Cardiac fibroblast (primary cell): ENCODE data around the gene CERK.

Experiments
- DNase-seq, 2 donors: peaks; one replicate each; pipeline versions ENCODE4 v3.0.0 to v3.0.0-alpha.2; 2010; ENCODE audit warnings: low read depth in 2 of 2
- H3K4me3 ChIP-seq, 2 donors: replicated peaks in 1 of 2; 1 replicate in 1 of 2; 2 replicates in 1 of 2; pipeline ENCODE4 v1.5.1; 2011; ENCODE audit warnings: low read depth in 2 of 2, low read length in 2 of 2, mild to moderate bottlenecking in 2 of 2, moderate library complexity in 1 of 2
- TF ChIP-seq, protein P1 (sequence below): IDR thresholded peaks from one replicate; pipeline ENCODE4 v1.5.1; 2011; ENCODE audit warnings: low read depth, mild to moderate bottlenecking, low read length, inconsistent platforms

The CERK gene

DNA sequence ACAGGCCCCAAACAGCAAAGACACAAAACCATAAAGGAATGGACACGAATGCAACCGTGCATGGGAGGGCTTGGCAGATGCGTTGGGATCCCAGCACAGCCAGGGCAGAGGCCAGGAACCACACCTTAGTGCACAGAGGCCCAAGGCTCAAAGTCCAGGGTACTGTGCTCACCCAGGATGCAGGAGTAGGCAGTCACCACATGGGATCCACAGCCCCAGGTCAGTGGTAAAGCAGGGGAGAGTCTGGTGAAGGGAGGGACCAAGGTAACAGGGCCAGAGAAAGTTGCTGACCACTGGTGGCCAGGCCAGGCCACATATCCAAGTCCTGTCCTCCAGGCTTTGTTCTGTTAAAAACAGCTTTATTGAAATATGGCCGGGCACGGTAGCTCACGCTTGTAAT lies 6.5 kb upstream of the CERK start:
- no peak for DNase-seq
- H3K4me3 ChIP-seq: no peak overlapping the region
- TF ChIP-seq, protein P1, sequence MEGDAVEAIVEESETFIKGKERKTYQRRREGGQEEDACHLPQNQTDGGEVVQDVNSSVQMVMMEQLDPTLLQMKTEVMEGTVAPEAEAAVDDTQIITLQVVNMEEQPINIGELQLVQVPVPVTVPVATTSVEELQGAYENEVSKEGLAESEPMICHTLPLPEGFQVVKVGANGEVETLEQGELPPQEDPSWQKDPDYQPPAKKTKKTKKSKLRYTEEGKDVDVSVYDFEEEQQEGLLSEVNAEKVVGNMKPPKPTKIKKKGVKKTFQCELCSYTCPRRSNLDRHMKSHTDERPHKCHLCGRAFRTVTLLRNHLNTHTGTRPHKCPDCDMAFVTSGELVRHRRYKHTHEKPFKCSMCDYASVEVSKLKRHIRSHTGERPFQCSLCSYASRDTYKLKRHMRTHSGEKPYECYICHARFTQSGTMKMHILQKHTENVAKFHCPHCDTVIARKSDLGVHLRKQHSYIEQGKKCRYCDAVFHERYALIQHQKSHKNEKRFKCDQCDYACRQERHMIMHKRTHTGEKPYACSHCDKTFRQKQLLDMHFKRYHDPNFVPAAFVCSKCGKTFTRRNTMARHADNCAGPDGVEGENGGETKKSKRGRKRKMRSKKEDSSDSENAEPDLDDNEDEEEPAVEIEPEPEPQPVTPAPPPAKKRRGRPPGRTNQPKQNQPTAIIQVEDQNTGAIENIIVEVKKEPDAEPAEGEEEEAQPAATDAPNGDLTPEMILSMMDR: no peak

- H3K4me3 ChIP-seq: no peak overlapping the region
- TF ChIP-seq, protein P1: no peak
- no peak for DNase-seq
These were observed 4.6 kb upstream of the CERK start for GRCh38 chr22:46742576-46743221.

- TF ChIP-seq, protein P1: no peak
- DNase-seq: no peak
- no peak overlapping the region for H3K4me3 ChIP-seq
These were observed 4.0 kb upstream of the CERK start for GRCh38 chr22:46741974-46742519.

DNA sequence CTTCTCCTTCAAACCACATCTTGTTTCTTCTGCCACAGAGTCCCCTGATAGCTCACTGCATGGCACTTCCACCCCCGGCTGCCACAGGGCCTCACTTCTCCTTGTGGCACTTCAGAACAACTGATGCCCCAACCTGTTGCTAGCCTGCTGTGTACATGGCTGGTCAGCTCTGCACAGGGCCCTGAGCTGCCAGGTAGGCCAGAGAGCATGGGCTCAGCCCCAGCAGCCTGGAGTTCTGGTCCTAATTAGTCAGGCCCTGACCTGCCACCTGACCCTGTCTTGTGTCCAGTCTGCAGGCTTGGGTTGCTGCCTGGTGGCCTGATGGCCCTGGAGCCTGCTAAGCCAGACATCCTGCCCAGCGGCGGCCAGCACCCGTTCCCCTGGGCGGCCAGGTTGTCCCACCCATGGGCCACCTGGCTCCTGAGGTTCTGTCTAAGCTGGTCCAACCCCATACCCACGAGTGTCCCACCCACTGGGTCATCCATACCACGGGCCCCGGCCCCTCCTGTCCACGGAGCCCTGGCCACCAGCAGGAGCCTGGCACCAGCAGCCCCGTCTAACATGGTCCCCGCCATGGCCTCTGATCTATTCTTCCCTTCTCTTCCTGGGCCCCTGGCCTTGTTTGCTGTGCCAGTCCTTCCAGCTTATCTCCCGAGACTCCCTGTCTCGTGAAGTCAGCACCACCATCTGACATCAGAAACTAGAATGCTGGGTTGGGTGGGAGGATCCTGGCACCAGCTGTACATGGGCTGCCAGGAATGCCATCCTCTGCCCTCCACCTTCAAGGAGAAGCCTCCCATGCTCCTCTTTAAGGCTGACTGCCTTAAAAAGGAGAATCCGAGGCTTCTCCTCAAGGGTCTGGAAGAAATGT lies 3.1 kb upstream of the CERK start:
- TF ChIP-seq, protein P1: no peak
- no peak overlapping the region for H3K4me3 ChIP-seq
- DNase-seq: no peak

DNA sequence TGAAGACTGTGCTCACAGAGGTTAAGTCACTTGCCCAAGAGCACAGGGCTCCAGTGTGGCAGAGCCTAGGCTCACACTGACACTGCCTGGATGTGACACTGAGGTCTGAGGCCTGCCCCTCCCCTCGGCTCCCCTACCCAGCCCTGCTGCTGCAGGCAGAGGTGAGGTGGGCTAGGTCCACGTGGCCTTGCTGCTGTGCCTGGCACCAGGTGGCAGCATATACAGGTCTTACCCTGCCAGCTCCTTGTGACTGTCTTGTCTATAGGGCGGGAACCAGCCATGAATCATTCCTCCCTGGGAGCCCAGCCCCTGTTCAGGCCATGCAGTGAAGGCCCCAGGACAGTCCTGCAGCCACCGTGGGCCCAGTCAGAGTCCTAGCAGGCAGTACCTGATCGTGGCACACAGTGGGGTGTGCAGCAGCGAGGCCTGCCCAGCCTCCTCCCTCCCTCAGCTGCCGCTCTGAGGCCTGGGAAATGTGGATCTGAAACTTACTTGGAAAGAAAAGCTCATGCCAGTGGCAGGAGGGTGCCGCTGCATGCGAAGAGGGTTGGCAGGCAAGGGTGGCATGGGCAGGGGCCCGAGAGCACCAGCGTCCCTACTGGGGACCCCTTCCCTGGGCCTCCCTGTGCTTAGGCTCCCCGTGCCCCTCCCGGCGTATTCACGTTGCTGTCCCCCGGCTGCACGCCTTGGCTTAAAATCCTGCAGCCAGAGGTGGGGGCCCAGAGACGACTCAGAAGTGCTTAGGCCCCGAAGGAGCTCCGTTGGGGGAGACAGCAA lies 1.2 kb upstream of the CERK start:
- TF ChIP-seq, protein P1: peak; percentile 31
- DNase-seq: peak; percentile 45 to 80
- H3K4me3 ChIP-seq: peak overlapping the region; percentile 57 to 69

DNA sequence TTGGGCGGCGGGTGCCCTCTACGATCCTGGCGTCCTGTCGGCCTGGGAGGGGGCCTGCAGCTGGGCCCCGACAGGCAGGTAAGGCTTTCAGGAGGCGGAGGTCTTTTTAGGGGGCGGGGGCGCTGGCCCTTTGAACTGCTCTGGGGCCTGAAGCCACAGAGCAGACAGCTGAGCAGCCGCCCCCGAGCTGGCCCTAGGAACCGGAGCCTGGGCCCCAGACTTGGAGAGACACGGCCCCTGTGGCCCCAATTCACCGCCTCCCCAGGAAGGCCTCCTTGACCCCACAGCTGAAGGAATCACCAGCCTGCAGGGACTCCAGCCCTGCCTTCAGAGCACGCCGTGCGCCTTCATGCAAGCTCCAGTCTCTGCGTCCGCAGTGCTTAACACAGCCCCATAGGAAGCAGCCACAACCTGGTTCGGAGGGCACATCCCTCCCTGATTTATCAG lies 618 bp upstream of the CERK start:
- H3K4me3 ChIP-seq: peak overlapping the region; percentile 57 to 69
- DNase-seq: peak; percentile 42 to 59
- TF ChIP-seq, protein P1: no peak
